Measurements from ENCODE around the gene DOP1A. TPM values are rescaled to one million over a fixed set of nuclear protein-coding genes. Genes with fewer than 3 reads are reported as not detected.
A peak's percentile ranks its signal among the peaks of the same experiment; 100 is the strongest.

The DOP1A gene
- total and polyA plus RNA-seq, 7 experiments from 2014 or later, result 5.9 to 33.9 (median 25.0) TPM

GRCh38 chr6:83119742-83120300, 52.4 kb downstream of the DOP1A start:
- DNase-seq, result no peak
- Histone ChIP-seq H3K27ac (ENCODE audit: low read depth, low read length) (no peak overlapping the region), H3K36me3 (ENCODE audit: control insufficient read depth in 2 of 3, insufficient read depth in 3 of 3, low read length in 3 of 3) (peaks cover 7 to 21% (median 10%) of the 10 kb centered on the region in 3 experiments), H3K27me3 (ENCODE audit: control insufficient read depth in 2 of 2, insufficient read depth in 2 of 2, low read length in 2 of 2) (no peaks in the 10 kb centered on the region), H3K4me3 (ENCODE audit: low read length) (no peak overlapping the region), H3K9me3 (ENCODE audit: control insufficient read depth in 2 of 3, low read length in 3 of 3) (no peaks in the 10 kb centered on the region), H3K4me1 (ENCODE audit: control insufficient read depth in 2 of 2, insufficient read depth in 2 of 2, low read length in 2 of 2) (no peaks in the 10 kb centered on the region)
- H3K4me1 Mint-ChIP-seq, result no peaks in the 10 kb centered on the region
- ATAC-seq, result no peak
- H3K4me3 Mint-ChIP-seq, result no peak overlapping the region
- no peak overlapping the region for H3K27ac Mint-ChIP-seq
- intact Hi-C loops (cut with micrococcal nuclease), result no loop called here
- H3K27me3 Mint-ChIP-seq, result no peaks in the 10 kb centered on the region
- peaks cover 6 to 27% (median 17%) of the 10 kb centered on the region in 5 donors for H3K36me3 Mint-ChIP-seq
- CTCF ChIA-PET, result no interaction called here
- no peaks in the 10 kb centered on the region for H3K9me3 Mint-ChIP-seq
- POLR2A ChIA-PET, result no interaction called here

DNA sequence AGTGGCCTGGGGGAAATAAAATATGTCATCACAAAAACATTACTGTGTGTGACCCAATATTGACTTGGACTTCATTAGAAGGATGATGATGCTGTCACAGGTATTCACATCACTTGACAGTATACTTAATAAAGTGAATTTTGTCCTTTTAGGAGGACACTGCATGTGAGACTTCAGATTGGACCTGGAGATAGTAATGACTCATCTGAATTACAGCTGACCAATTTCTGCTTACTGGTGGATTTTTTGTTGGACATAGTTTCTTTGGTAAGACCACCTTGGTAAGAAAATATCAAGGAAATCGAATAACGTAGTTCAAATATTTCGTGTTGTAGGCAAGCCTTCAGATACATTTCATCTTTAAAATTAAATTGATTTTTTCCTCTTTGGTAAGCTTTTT, 57.1 kb downstream of the DOP1A start:
- H3K4me3 Mint-ChIP-seq, result no peak overlapping the region
- Histone ChIP-seq H3K9me3 (ENCODE audit: control insufficient read depth in 2 of 3, low read length in 3 of 3) (no peaks in the 10 kb centered on the region), H3K4me3 (ENCODE audit: low read length) (no peak overlapping the region), H3K4me1 (ENCODE audit: control insufficient read depth in 2 of 2, insufficient read depth in 2 of 2, low read length in 2 of 2) (no peaks in the 10 kb centered on the region), H3K36me3 (ENCODE audit: control insufficient read depth in 2 of 3, insufficient read depth in 3 of 3, low read length in 3 of 3) (peaks cover 10 to 63% (median 23%) of the 10 kb centered on the region in 3 experiments), H3K27me3 (ENCODE audit: control insufficient read depth in 2 of 2, insufficient read depth in 2 of 2, low read length in 2 of 2) (no peaks in the 10 kb centered on the region), H3K27ac (ENCODE audit: low read depth, low read length) (no peak overlapping the region)
- ChIA-PET CTCF (no interaction called here), POLR2A (no interaction called here)
- H3K4me1 Mint-ChIP-seq, result peaks cover 0 to 3% (median 0%) of the 10 kb centered on the region in 7 donors
- no peak overlapping the region for H3K27ac Mint-ChIP-seq
- no peak for ATAC-seq
- no peaks in the 10 kb centered on the region for H3K9me3 Mint-ChIP-seq
- intact Hi-C loops (cut with micrococcal nuclease), result no loop called here
- no peaks in the 10 kb centered on the region for H3K27me3 Mint-ChIP-seq
- H3K36me3 Mint-ChIP-seq, result peaks cover 13 to 44% (median 29%) of the 10 kb centered on the region in 5 donors
- no peak for DNase-seq

- H3K27ac ChIP-seq (ENCODE audit: low read depth, low read length), result no peak overlapping the region
- intact Hi-C loops (cut with micrococcal nuclease), result no loop called here
- no peak for DNase-seq
- H3K4me3 ChIP-seq (ENCODE audit: low read length), result no peak overlapping the region
- CTCF ChIA-PET, result no interaction called here
- Mint-ChIP-seq H3K36me3 (peaks cover 13 to 43% (median 32%) of the 10 kb centered on the region in 5 donors), H3K4me1 (peaks cover 0 to 3% (median 0%) of the 10 kb centered on the region in 7 donors), H3K27me3 (no peaks in the 10 kb centered on the region), H3K4me3 (no peak overlapping the region), H3K9me3 (no peaks in the 10 kb centered on the region), H3K27ac (no peak overlapping the region)
- no peaks in the 10 kb centered on the region for H3K9me3 ChIP-seq (ENCODE audit: control insufficient read depth in 2 of 3, low read length in 3 of 3)
- H3K27me3 ChIP-seq (ENCODE audit: control insufficient read depth in 2 of 2, insufficient read depth in 2 of 2, low read length in 2 of 2), result no peaks in the 10 kb centered on the region
- POLR2A ChIA-PET, result no interaction called here
- H3K4me1 ChIP-seq (ENCODE audit: control insufficient read depth in 2 of 2, insufficient read depth in 2 of 2, low read length in 2 of 2), result no peaks in the 10 kb centered on the region
- no peak for ATAC-seq
- peaks cover 8 to 68% (median 23%) of the 10 kb centered on the region in 3 experiments for H3K36me3 ChIP-seq (ENCODE audit: control insufficient read depth in 2 of 3, insufficient read depth in 3 of 3, low read length in 3 of 3)
These were observed 58.0 kb downstream of the DOP1A start for GRCh38 chr6:83125425-83125824.

- no peaks in the 10 kb centered on the region for H3K9me3 ChIP-seq (ENCODE audit: control insufficient read depth in 2 of 3, low read length in 3 of 3)
- H3K27me3 ChIP-seq (ENCODE audit: control insufficient read depth in 2 of 2, insufficient read depth in 2 of 2, low read length in 2 of 2), result no peaks in the 10 kb centered on the region
- Mint-ChIP-seq H3K27ac (peak overlapping the region in 2 of 9 donors; percentile 17 to 55), H3K27me3 (no peaks in the 10 kb centered on the region), H3K4me3 (no peak overlapping the region), H3K4me1 (peaks cover 0 to 3% (median 0%) of the 10 kb centered on the region in 7 donors), H3K9me3 (no peaks in the 10 kb centered on the region), H3K36me3 (peaks cover 14 to 49% (median 34%) of the 10 kb centered on the region in 5 donors)
- H3K27ac ChIP-seq (ENCODE audit: low read depth, low read length), result no peak overlapping the region
- no peak overlapping the region for H3K4me3 ChIP-seq (ENCODE audit: low read length)
- DNase-seq (no peak), ATAC-seq (no peak)
- POLR2A ChIA-PET, result no interaction called here
- CTCF ChIA-PET, result no interaction called here
- intact Hi-C loops (cut with micrococcal nuclease), result no loop called here
- peaks cover 3 to 62% (median 18%) of the 10 kb centered on the region in 3 experiments for H3K36me3 ChIP-seq (ENCODE audit: control insufficient read depth in 2 of 3, insufficient read depth in 3 of 3, low read length in 3 of 3)
- no peaks in the 10 kb centered on the region for H3K4me1 ChIP-seq (ENCODE audit: control insufficient read depth in 2 of 2, insufficient read depth in 2 of 2, low read length in 2 of 2)
These were observed 58.8 kb downstream of the DOP1A start for GRCh38 chr6:83126223-83126622.

DNA sequence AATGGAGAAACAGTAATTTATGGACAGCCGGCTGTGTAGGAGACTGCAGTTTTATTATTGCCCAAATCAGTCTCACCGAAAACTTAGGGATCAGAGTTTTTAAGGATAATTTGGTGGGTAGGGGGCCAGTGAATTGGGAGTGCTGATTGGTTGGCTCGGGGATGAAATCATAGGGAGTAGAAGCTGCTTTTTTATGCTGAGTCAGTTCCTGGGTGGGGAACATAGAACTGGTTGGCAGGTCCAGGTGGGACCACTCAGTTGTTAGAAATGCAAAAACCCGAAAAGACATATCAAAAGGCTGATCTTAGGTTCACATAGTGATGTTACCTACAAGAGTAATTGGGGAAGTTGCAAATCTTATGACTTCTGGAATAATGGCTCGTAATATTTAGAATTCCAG, 59.3 kb downstream of the DOP1A start:
- no peak overlapping the region for H3K4me3 Mint-ChIP-seq
- no peaks in the 10 kb centered on the region for H3K9me3 Mint-ChIP-seq
- POLR2A ChIA-PET, result interaction anchor here (0.6 kb wide), 1 partner anchor 53 kb away, joined by 3 read pairs; no protein-coding TSS in a partner anchor
- H3K9me3 ChIP-seq (ENCODE audit: control insufficient read depth in 2 of 3, low read length in 3 of 3), result no peaks in the 10 kb centered on the region
- ATAC-seq (no peak), DNase-seq (no peak)
- peaks cover 14 to 54% (median 34%) of the 10 kb centered on the region in 5 donors for H3K36me3 Mint-ChIP-seq
- peaks cover 0 to 3% (median 0%) of the 10 kb centered on the region in 7 donors for H3K4me1 Mint-ChIP-seq
- H3K27ac Mint-ChIP-seq, result peak overlapping the region in 2 of 9 donors; percentile 17 to 31
- H3K4me1 ChIP-seq (ENCODE audit: control insufficient read depth in 2 of 2, insufficient read depth in 2 of 2, low read length in 2 of 2), result no peaks in the 10 kb centered on the region
- H3K27me3 Mint-ChIP-seq, result no peaks in the 10 kb centered on the region
- CTCF ChIA-PET, result no interaction called here
- H3K4me3 ChIP-seq (ENCODE audit: low read length), result no peak overlapping the region
- no peaks in the 10 kb centered on the region for H3K27me3 ChIP-seq (ENCODE audit: control insufficient read depth in 2 of 2, insufficient read depth in 2 of 2, low read length in 2 of 2)
- H3K27ac ChIP-seq (ENCODE audit: low read depth, low read length), result no peak overlapping the region
- intact Hi-C loops (cut with micrococcal nuclease), result no loop called here
- H3K36me3 ChIP-seq (ENCODE audit: control insufficient read depth in 2 of 3, insufficient read depth in 3 of 3, low read length in 3 of 3), result peaks cover 3 to 66% (median 18%) of the 10 kb centered on the region in 3 experiments

GRCh38 chr6:83127258-83127657, 59.8 kb downstream of the DOP1A start:
- no peak overlapping the region for H3K27ac ChIP-seq (ENCODE audit: low read depth, low read length)
- no peaks in the 10 kb centered on the region for H3K9me3 Mint-ChIP-seq
- DNase-seq, result no peak
- no peaks in the 10 kb centered on the region for H3K27me3 Mint-ChIP-seq
- H3K36me3 ChIP-seq (ENCODE audit: control insufficient read depth in 2 of 3, insufficient read depth in 3 of 3, low read length in 3 of 3), result peaks cover 3 to 70% (median 18%) of the 10 kb centered on the region in 3 experiments
- H3K36me3 Mint-ChIP-seq, result peaks cover 14 to 57% (median 34%) of the 10 kb centered on the region in 5 donors
- POLR2A ChIA-PET, result interaction anchor here (0.6 kb wide), 1 partner anchor 52 kb away, joined by 3 read pairs; no protein-coding TSS in a partner anchor
- H3K27ac Mint-ChIP-seq, result peak overlapping the region in 1 of 9 donors; percentile 17
- H3K4me1 ChIP-seq (ENCODE audit: control insufficient read depth in 2 of 2, insufficient read depth in 2 of 2, low read length in 2 of 2), result no peaks in the 10 kb centered on the region
- H3K4me3 Mint-ChIP-seq, result no peak overlapping the region
- intact Hi-C loops (cut with micrococcal nuclease), result no loop called here
- ATAC-seq, result no peak
- H3K4me3 ChIP-seq (ENCODE audit: low read length), result no peak overlapping the region
- H3K27me3 ChIP-seq (ENCODE audit: control insufficient read depth in 2 of 2, insufficient read depth in 2 of 2, low read length in 2 of 2), result no peaks in the 10 kb centered on the region
- peaks cover 0 to 3% (median 0%) of the 10 kb centered on the region in 7 donors for H3K4me1 Mint-ChIP-seq
- CTCF ChIA-PET, result no interaction called here
- H3K9me3 ChIP-seq (ENCODE audit: control insufficient read depth in 2 of 3, low read length in 3 of 3), result no peaks in the 10 kb centered on the region

- H3K27ac Mint-ChIP-seq, result no peak overlapping the region
- ChIA-PET CTCF (no interaction called here), POLR2A (no interaction called here)
- peaks cover 0 to 3% (median 0%) of the 10 kb centered on the region in 7 donors for H3K4me1 Mint-ChIP-seq
- no peak overlapping the region for H3K4me3 Mint-ChIP-seq
- H3K27ac ChIP-seq (ENCODE audit: low read depth, low read length), result no peak overlapping the region
- H3K9me3 ChIP-seq (ENCODE audit: control insufficient read depth in 2 of 3, low read length in 3 of 3), result no peaks in the 10 kb centered on the region
- peaks cover 14 to 58% (median 33%) of the 10 kb centered on the region in 5 donors for H3K36me3 Mint-ChIP-seq
- H3K27me3 ChIP-seq (ENCODE audit: control insufficient read depth in 2 of 2, insufficient read depth in 2 of 2, low read length in 2 of 2), result no peaks in the 10 kb centered on the region
- DNase-seq (no peak), ATAC-seq (no peak)
- H3K36me3 ChIP-seq (ENCODE audit: control insufficient read depth in 2 of 3, insufficient read depth in 3 of 3, low read length in 3 of 3), result peaks cover 3 to 71% (median 18%) of the 10 kb centered on the region in 3 experiments
- H3K27me3 Mint-ChIP-seq, result no peaks in the 10 kb centered on the region
- H3K4me1 ChIP-seq (ENCODE audit: control insufficient read depth in 2 of 2, insufficient read depth in 2 of 2, low read length in 2 of 2), result no peaks in the 10 kb centered on the region
- no peaks in the 10 kb centered on the region for H3K9me3 Mint-ChIP-seq
- no peak overlapping the region for H3K4me3 ChIP-seq (ENCODE audit: low read length)
- intact Hi-C loops (cut with micrococcal nuclease), result no loop called here
These were observed 60.5 kb downstream of the DOP1A start for GRCh38 chr6:83127976-83128375.

Data from naive thymus-derived CD4-positive, alpha-beta T cell (primary cell).